Heart left ventricle (tissue), 13 donors: Measurements from ENCODE around the gene PHOX2B.

Experiments
- CTCF ChIP-seq, 12 donors: fragments of 200-600 bp; sonication (generic) in 4 of 12; IDR thresholded peaks; one replicate each; pipeline versions ENCODE4 v1.5.0 to v1.8.0; 2018 to 2022; ENCODE audit warnings: antibody characterized with exemption in 12 of 12, mild to moderate bottlenecking in 5 of 12
- POLR2A ChIP-seq, 2 donors: fragments of 450-650 bp; IDR thresholded peaks; one replicate each; pipeline ENCODE4 v1.6.1; 2017; ENCODE audit warnings: antibody characterized with exemption in 2 of 2, mild to moderate bottlenecking in 2 of 2, moderate library complexity in 2 of 2
- donor health status: ischemic (EF 13 %, LVEDD 7.1; RV severe dilation, severe dysfunction).
- donor health status: DM: no; HTN: yes; CAD: no.
- donor health status: DM: no; HTN: no; CAD: no.
- donor health status: ischemic (EF 25% LVEDD 6.9; RV normal size, moderate dysfunction).
- donor health status: ischemic (EF 25% LVEDD 5.7; RV mildly dilated, moderate dysfunction).
- donor health status: ischemic (EF 35%, LVEDD 5.7; RV mildly dilated, moderate dysfunction).
- donor health status: nonischemic (EF 11% LVEDD 7.7; RV severe dilation, severe dysfunction).
- donor health status: DM: yes; HTN: yes; CAD: no.
- donor health status: PGD.
- donor health status: ischemic (EF 29% LVEDD 5.4; RV normal size, mild dysfunction).
- donor health status: nonischemic (EF 23%, LVEDD 6.1; RV moderate dilation, normal function).

GRCh38 chr4:41749631-41750039 is 1.1 kb upstream of the PHOX2B start:
- TF ChIP-seq POLR2A (IDR thresholded peaks at IDR 0.05), result no peak
- no peak for TF ChIP-seq CTCF (IDR thresholded peaks at IDR 0.05)
